Mesendoderm (in vitro differentiated cells): ENCODE results near the gene GPRIN2.

Experiments used
- DNase-seq: peaks from one replicate; pipeline ENCODE4 v3.0.0; 2013
- H2AK5ac ChIP-seq: 2 replicates; pipeline ENCODE4 v1.6.1; 2013; ENCODE audit warnings: low read length, inconsistent platforms
- H2BK120ac ChIP-seq: 2 replicates; pipeline ENCODE4 v1.6.1; 2013; ENCODE audit warnings: low read depth, mild to moderate bottlenecking, low read length, moderate library complexity, mixed read lengths
- H2BK15ac ChIP-seq: replicated peaks from 2 replicates; pipeline ENCODE4 v1.6.1; 2013; ENCODE audit warnings: low read depth, mild to moderate bottlenecking, moderate library complexity
- H2BK5ac ChIP-seq: 2 replicates; pipeline ENCODE4 v1.6.1; 2013; ENCODE audit warnings: low read length, inconsistent platforms
- H3K18ac ChIP-seq: 2 replicates; pipeline ENCODE4 v1.6.1; 2013; ENCODE audit warnings: mild to moderate bottlenecking, low read length, mixed read lengths
- H3K23ac ChIP-seq: one replicate; pipeline ENCODE4 v1.6.1; 2013; ENCODE audit warnings: low read length
- H3K27ac ChIP-seq: 2 replicates; pipeline ENCODE4 v1.5.1; 2013; ENCODE audit warnings: low read depth, mild to moderate bottlenecking, inconsistent platforms, low read length, moderate library complexity
- H3K27me3 ChIP-seq: 2 replicates; pipeline ENCODE4 v1.6.1; 2013; ENCODE audit warnings: low read length, control low read depth, mild to moderate bottlenecking, inconsistent platforms; ENCODE audit not compliant: insufficient read depth, poor library complexity
- H3K36me3 ChIP-seq: 2 replicates; pipeline ENCODE4 v1.6.1; 2013; ENCODE audit warnings: low read length, inconsistent platforms; ENCODE audit not compliant: control insufficient read depth, insufficient read depth
- H3K4ac ChIP-seq: one replicate; pipeline ENCODE4 v1.6.1; 2013; ENCODE audit warnings: low read depth, mild to moderate bottlenecking, low read length, moderate library complexity
- H3K4me1 ChIP-seq: 2 replicates; pipeline ENCODE4 v1.6.1; 2013; ENCODE audit warnings: low read depth, low read length, inconsistent platforms; ENCODE audit not compliant: control insufficient read depth
- H3K4me2 ChIP-seq: 2 replicates; pipeline ENCODE4 v1.6.1; 2013; ENCODE audit warnings: low read length
- H3K4me3 ChIP-seq: 2 replicates; pipeline ENCODE4 v1.5.1; 2013; ENCODE audit warnings: mild to moderate bottlenecking, low read length
- H3K56ac ChIP-seq: one replicate; pipeline ENCODE4 v1.6.1; 2013; ENCODE audit warnings: low read length
- H3K79me1 ChIP-seq: 2 replicates; pipeline ENCODE4 v1.6.1; 2013; ENCODE audit warnings: low read length, inconsistent platforms
- H3K79me2 ChIP-seq: 2 replicates; pipeline ENCODE4 v1.6.1; 2013; ENCODE audit warnings: mild to moderate bottlenecking, low read length; ENCODE audit not compliant: control insufficient read depth, insufficient read depth
- H3K9ac ChIP-seq: 2 replicates; pipeline ENCODE4 v1.6.1; 2013; ENCODE audit warnings: low read length, inconsistent platforms
- H4K5ac ChIP-seq: one replicate; pipeline ENCODE4 v1.6.1; 2013; ENCODE audit warnings: low read length
- H4K8ac ChIP-seq: one replicate; pipeline ENCODE4 v1.6.1; 2013; ENCODE audit warnings: low read depth, mild to moderate bottlenecking, control low read depth, low read length, moderate library complexity
- WGBS: extraction: QIAGEN DNeasy Blood & Tissue Kit; methylation state at CpG from one replicate; pipeline ENCODE4 v1.1.7; 2013; ENCODE audit warnings: low lambda C conversion rate, missing lambda C conversion rate; ENCODE audit not compliant: insufficient coverage; ENCODE audit errors: extremely low coverage; 5-methylcytosine and 5-hydroxymethylcytosine counted together

GPRIN2 gene

GRCh38 chr10:46558122-46558391 lies 1.6 kb upstream of the GPRIN2 start:
- H3K36me3 ChIP-seq = no peaks in the 10 kb centered on the region

DNA sequence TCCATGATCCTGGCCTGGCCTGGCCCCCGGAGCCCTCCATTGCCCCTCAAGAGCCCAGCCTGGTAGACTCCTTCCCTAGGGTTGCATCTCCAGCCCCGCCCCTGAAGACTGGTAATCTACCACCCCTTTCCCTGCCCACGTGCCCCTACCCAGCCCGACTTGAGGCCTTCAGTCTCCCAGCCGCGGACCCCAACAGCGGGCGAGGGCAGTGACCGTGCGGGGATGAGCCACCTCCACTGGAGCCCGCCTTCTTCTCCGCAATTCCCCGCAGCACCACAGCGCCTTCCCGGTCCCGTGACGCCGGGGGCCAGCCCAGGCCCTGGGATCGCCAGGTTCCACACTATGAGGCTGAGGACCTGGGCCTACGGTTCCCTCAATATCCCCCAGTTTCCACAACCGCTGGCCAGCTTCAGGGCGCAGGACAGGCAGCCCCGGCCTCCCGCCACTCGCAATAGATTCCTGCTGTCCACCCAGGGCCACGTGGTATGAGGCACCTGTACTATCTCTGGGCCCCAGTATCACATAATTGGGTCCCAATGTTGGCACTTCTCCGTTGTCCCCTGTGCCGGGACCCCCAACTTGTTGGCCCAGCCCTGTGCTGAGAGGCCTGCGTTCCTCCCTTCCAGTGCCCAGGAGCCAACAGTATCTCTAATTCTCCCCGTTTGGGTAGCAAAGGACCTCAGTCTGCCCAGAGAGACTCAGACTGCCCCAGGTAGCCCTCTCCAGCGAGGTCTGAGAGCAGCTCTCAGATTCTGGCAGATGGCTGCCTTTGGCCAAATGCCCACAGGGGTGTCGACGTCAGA lies 1.1 kb upstream of the GPRIN2 start:
- no peaks in the 10 kb centered on the region for H3K27me3 ChIP-seq
- no peak overlapping the region for H3K4me3 ChIP-seq
- H3K18ac ChIP-seq = no peak overlapping the region
- peaks cover 3% of the 10 kb centered on the region for H3K4me1 ChIP-seq
- H2AK5ac ChIP-seq = no peak overlapping the region
- H4K8ac ChIP-seq = no peak overlapping the region
- no peak overlapping the region for H3K4ac ChIP-seq
- H4K5ac ChIP-seq = no peak overlapping the region
- H3K79me1 ChIP-seq = no peaks in the 10 kb centered on the region
- no CpG with 5 or more reads among the region's 33 CpGs for WGBS
- H2BK120ac ChIP-seq = no peak overlapping the region
- DNase-seq = no peak
- no peak overlapping the region for H2BK15ac ChIP-seq
- H3K36me3 ChIP-seq = no peaks in the 10 kb centered on the region
- no peak overlapping the region for H3K27ac ChIP-seq
- H3K9ac ChIP-seq = peak overlapping the region; percentile 23
- peak overlapping the region; percentile 84 for H3K23ac ChIP-seq
- H3K4me2 ChIP-seq = peak overlapping the region; percentile 6
- H3K79me2 ChIP-seq = no peaks in the 10 kb centered on the region
- H3K56ac ChIP-seq = peak overlapping the region; percentile 94
- H2BK5ac ChIP-seq = no peak overlapping the region

More at GRCh38 chr10:46558122-46558391, 1.6 kb upstream of the GPRIN2 start:
- Histone ChIP-seq H4K5ac (no peak overlapping the region), H3K4me1 (peaks cover 3% of the 10 kb centered on the region), H3K79me1 (no peaks in the 10 kb centered on the region), H2BK5ac (no peak overlapping the region), H3K4me2 (no peak overlapping the region), H2BK120ac (no peak overlapping the region), H3K27ac (no peak overlapping the region), H2AK5ac (no peak overlapping the region), H3K18ac (no peak overlapping the region), H3K27me3 (no peaks in the 10 kb centered on the region), H2BK15ac (no peak overlapping the region), H3K23ac (no peak overlapping the region), H3K4me3 (no peak overlapping the region), H3K9ac (no peak overlapping the region), H3K56ac (no peak overlapping the region), H3K4ac (no peak overlapping the region), H3K79me2 (no peaks in the 10 kb centered on the region), H4K8ac (no peak overlapping the region)
- DNase-seq = no peak
- no CpG with 5 or more reads among the region's 1 CpG for WGBS

DNA sequence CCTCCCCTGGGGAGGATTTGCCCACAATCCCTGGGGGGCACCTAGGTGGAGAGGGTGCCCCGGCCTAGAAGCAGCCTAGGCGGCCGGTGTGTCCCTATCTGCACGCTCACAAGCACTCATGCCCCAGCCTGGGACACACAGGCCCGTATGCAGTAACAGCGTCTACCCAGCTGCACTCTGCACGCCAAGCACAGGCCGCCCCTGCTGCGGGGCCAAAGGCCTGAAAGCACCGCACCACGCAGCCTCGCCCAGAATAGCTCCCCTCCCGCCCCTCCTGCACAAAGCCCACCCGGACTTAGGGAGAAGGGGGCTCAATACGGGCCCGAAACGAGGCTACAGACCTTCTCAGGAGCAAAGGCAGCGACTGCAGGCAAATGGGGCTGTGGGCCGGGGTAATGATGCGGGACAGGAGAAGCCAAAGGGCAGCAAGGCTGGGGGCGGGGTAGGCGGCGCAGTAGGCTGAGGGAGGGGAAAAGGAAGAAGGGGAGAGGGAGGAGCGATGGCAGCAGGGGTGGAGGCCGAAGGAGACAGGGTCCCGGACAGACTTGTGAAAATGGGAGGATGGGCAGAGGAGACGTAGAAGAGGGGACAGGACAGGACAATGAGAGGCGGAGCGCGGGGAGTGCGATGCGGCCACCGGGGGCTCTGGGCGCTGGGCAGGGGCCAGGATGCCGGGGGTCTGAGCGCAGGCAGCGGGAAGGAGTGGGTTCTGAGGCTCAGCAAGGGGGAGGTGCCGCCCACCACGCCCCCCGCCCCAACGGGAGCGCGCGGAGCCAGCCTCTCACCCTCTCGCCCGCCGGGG lies 544 bp downstream of the GPRIN2 start:
- Histone ChIP-seq H3K56ac (peak overlapping the region; percentile 94), H3K23ac (peak overlapping the region; percentile 30), H2BK5ac (no peak overlapping the region), H3K27ac (no peak overlapping the region), H3K9ac (peak overlapping the region; percentile 70), H3K4me3 (peak overlapping the region; percentile 63), H3K36me3 (no peaks in the 10 kb centered on the region), H2AK5ac (no peak overlapping the region), H2BK120ac (no peak overlapping the region), H4K8ac (no peak overlapping the region), H3K18ac (peak overlapping the region; percentile 13), H4K5ac (no peak overlapping the region), H3K27me3 (no peaks in the 10 kb centered on the region), H3K4ac (peak overlapping the region; percentile 1), H2BK15ac (no peak overlapping the region), H3K4me1 (peaks cover 3% of the 10 kb centered on the region), H3K79me1 (no peaks in the 10 kb centered on the region), H3K4me2 (peak overlapping the region; percentile 95), H3K79me2 (no peaks in the 10 kb centered on the region)
- whole genome bisulfite sequencing = no CpG with 5 or more reads among the region's 47 CpGs
- peak; percentile 91 for DNase-seq

DNA sequence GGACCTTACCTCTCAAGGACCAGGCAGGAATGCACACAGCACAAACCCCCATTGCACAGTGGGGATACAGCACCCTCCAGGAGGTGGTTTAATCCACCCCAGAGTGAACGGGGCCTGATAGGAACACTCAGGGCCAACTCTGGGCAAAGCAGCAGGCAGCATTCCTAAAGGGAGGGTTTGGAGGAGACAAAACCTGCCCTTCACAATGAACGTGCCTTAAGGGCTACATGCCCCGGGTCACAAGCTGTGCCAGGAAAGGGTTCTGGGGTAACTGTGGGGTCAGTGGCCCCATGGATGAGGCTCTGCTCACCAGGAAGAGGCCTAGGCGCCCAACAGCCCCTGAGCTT lies 1.1 kb downstream of the GPRIN2 start:
- Histone ChIP-seq H3K79me2 (no peaks in the 10 kb centered on the region), H3K23ac (peak overlapping the region; percentile 7), H3K4me2 (peak overlapping the region; percentile 95), H2BK120ac (no peak overlapping the region), H3K56ac (peak overlapping the region; percentile 94), H3K4me3 (no peak overlapping the region), H3K79me1 (no peaks in the 10 kb centered on the region), H3K18ac (no peak overlapping the region), H3K27me3 (no peaks in the 10 kb centered on the region), H4K5ac (no peak overlapping the region), H3K4me1 (peaks cover 3% of the 10 kb centered on the region), H3K27ac (no peak overlapping the region), H2AK5ac (no peak overlapping the region), H2BK15ac (no peak overlapping the region), H4K8ac (no peak overlapping the region), H3K9ac (peak overlapping the region; percentile 70), H2BK5ac (no peak overlapping the region), H3K4ac (peak overlapping the region; percentile 1), H3K36me3 (no peaks in the 10 kb centered on the region)
- DNase-seq = peak; percentile 57
- WGBS = no CpG with 5 or more reads among the region's 4 CpGs

GRCh38 chr10:46554166-46554781 lies 2.2 kb downstream of the GPRIN2 start:
- DNase-seq = no peak
- H3K4me2 ChIP-seq = no peak overlapping the region
- no peak overlapping the region for H3K4me3 ChIP-seq
- H3K9ac ChIP-seq = no peak overlapping the region
- no peak overlapping the region for H2BK15ac ChIP-seq
- H3K4me1 ChIP-seq = peaks cover 3% of the 10 kb centered on the region
- H2AK5ac ChIP-seq = no peak overlapping the region
- H3K79me1 ChIP-seq = no peaks in the 10 kb centered on the region
- H2BK120ac ChIP-seq = no peak overlapping the region
- no peak overlapping the region for H3K18ac ChIP-seq
- H3K36me3 ChIP-seq = no peaks in the 10 kb centered on the region
- WGBS = no CpG with 5 or more reads among the region's 7 CpGs
- no peak overlapping the region for H2BK5ac ChIP-seq
- H3K4ac ChIP-seq = no peak overlapping the region
- no peak overlapping the region for H3K56ac ChIP-seq
- H3K79me2 ChIP-seq = no peaks in the 10 kb centered on the region
- H3K27ac ChIP-seq = no peak overlapping the region
- H4K8ac ChIP-seq = no peak overlapping the region
- no peaks in the 10 kb centered on the region for H3K27me3 ChIP-seq
- peak overlapping the region; percentile 66 for H3K23ac ChIP-seq
- H4K5ac ChIP-seq = no peak overlapping the region
